Measurements from ENCODE around the gene CAMTA1. TPM values are rescaled to one million over a fixed set of nuclear protein-coding genes. Genes with fewer than 3 reads are reported as not detected.

CAMTA1 gene
- total RNA-seq, 1 donor from 2014 or later, result 109 TPM

GRCh38 chr1:6965935-6966241, 180.6 kb downstream of the CAMTA1 start:
- H3K4me3 Mint-ChIP-seq, result no peak overlapping the region

GRCh38 chr1:6966326-6966725, 181.1 kb downstream of the CAMTA1 start:
- Mint-ChIP-seq H3K36me3 (ENCODE audit: low read depth) (no peaks in the 10 kb centered on the region), H3K4me3 (no peak overlapping the region), H3K27ac (ENCODE audit: unreplicated experiment) (no peak overlapping the region), H3K9me3 (no peaks in the 10 kb centered on the region), H3K4me1 (peaks cover 14% of the 10 kb centered on the region), H3K27me3 (ENCODE audit: low read depth) (peaks cover 54% of the 10 kb centered on the region)
- no peak for TF ChIP-seq CTCF (conservative IDR thresholded peaks at IDR 0.05)
- DNase-seq (ENCODE audit: low read depth, low spot score), result no peak

More at GRCh38 chr1:6965935-6966241, 180.6 kb downstream of the CAMTA1 start:
- DNase-seq (ENCODE audit: low read depth, low spot score), result no peak
- no peaks in the 10 kb centered on the region for H3K9me3 Mint-ChIP-seq
- H3K27me3 Mint-ChIP-seq (ENCODE audit: low read depth), result peaks cover 58% of the 10 kb centered on the region
- H3K36me3 Mint-ChIP-seq (ENCODE audit: low read depth), result no peaks in the 10 kb centered on the region
- TF ChIP-seq CTCF (conservative IDR thresholded peaks at IDR 0.05), result no peak
- peaks cover 18% of the 10 kb centered on the region for H3K4me1 Mint-ChIP-seq
- no peak overlapping the region for H3K27ac Mint-ChIP-seq (ENCODE audit: unreplicated experiment)

- Mint-ChIP-seq H3K27ac (ENCODE audit: unreplicated experiment) (no peak overlapping the region), H3K4me3 (no peak overlapping the region), H3K27me3 (ENCODE audit: low read depth) (peaks cover 45% of the 10 kb centered on the region), H3K9me3 (no peaks in the 10 kb centered on the region), H3K4me1 (peaks cover 9% of the 10 kb centered on the region), H3K36me3 (ENCODE audit: low read depth) (no peaks in the 10 kb centered on the region)
- DNase-seq (ENCODE audit: low read depth, low spot score), result no peak
- TF ChIP-seq CTCF (conservative IDR thresholded peaks at IDR 0.05), result no peak
Measured at GRCh38 chr1:6967431-6968111, 182.3 kb downstream of the CAMTA1 start.

- Mint-ChIP-seq H3K4me3 (no peak overlapping the region), H3K9me3 (no peaks in the 10 kb centered on the region), H3K36me3 (ENCODE audit: low read depth) (no peaks in the 10 kb centered on the region), H3K27ac (ENCODE audit: unreplicated experiment) (no peak overlapping the region), H3K27me3 (ENCODE audit: low read depth) (peaks cover 32% of the 10 kb centered on the region), H3K4me1 (peaks cover 6% of the 10 kb centered on the region)
- no peak for TF ChIP-seq CTCF (conservative IDR thresholded peaks at IDR 0.05)
- DNase-seq (ENCODE audit: low read depth, low spot score), result no peak
Measured at GRCh38 chr1:6969106-6969505, 183.9 kb downstream of the CAMTA1 start.

- no peak for DNase-seq (ENCODE audit: low read depth, low spot score)
- Mint-ChIP-seq H3K27me3 (ENCODE audit: low read depth) (peaks cover 26% of the 10 kb centered on the region), H3K27ac (ENCODE audit: unreplicated experiment) (no peak overlapping the region), H3K9me3 (no peaks in the 10 kb centered on the region), H3K4me1 (peaks cover 1% of the 10 kb centered on the region), H3K4me3 (no peak overlapping the region), H3K36me3 (ENCODE audit: low read depth) (no peaks in the 10 kb centered on the region)
- no peak for TF ChIP-seq CTCF (conservative IDR thresholded peaks at IDR 0.05)
Measured at GRCh38 chr1:6969762-6970161, 184.5 kb downstream of the CAMTA1 start.

All from neural crest cell (in vitro differentiated cells).